Neural crest cell (in vitro differentiated cells): Measurements from ENCODE around the gene FSTL1. TPM values are rescaled to one million over a fixed set of nuclear protein-coding genes. Genes with fewer than 3 reads are reported as not detected.
A peak's percentile ranks its signal among the peaks of the same experiment; 100 is the strongest.

ENCODE experiments used
- DNase-seq: peaks from one replicate; pipeline ENCODE4 v3.0.0; 2021; ENCODE audit warnings: low read depth, mixed read lengths, low spot score
- H3K27ac Mint-ChIP-seq: one replicate; pipeline ENCODE4 v1.8.0; 2021; ENCODE audit warnings: mild to moderate bottlenecking, mixed read lengths; ENCODE audit not compliant: unreplicated experiment
- H3K27me3 Mint-ChIP-seq: 2 replicates; pipeline ENCODE4 v1.8.0; 2021; ENCODE audit warnings: low read depth, mild to moderate bottlenecking, mixed read lengths
- H3K36me3 Mint-ChIP-seq: 2 replicates; pipeline ENCODE4 v1.8.0; 2021; ENCODE audit warnings: low read depth, mild to moderate bottlenecking, mixed read lengths
- H3K4me1 Mint-ChIP-seq: 2 replicates; pipeline ENCODE4 v1.8.0; 2021; ENCODE audit warnings: mixed read lengths
- H3K4me3 Mint-ChIP-seq: one replicate; pipeline ENCODE4 v1.8.0; 2021; ENCODE audit warnings: mild to moderate bottlenecking, mixed read lengths
- H3K9me3 Mint-ChIP-seq: 2 replicates; pipeline ENCODE4 v1.8.0; 2021; ENCODE audit warnings: mixed read lengths
- total RNA-seq: library from RNA; stranded (reverse); gene quantifications from 2 replicates; pipeline ENCODE4 v1.2.1, GENCODE V29; 2021
- TF ChIP-seq, protein P1 (sequence below): fragments of 200-600 bp; sonication (generic); conservative IDR thresholded peaks from 2 replicates; pipeline ENCODE4 v1.5.0; 2021; ENCODE audit warnings: antibody characterized with exemption, mild to moderate bottlenecking

Gene FSTL1
- total RNA-seq, 1 donor from 2014 or later: 199 TPM

DNA sequence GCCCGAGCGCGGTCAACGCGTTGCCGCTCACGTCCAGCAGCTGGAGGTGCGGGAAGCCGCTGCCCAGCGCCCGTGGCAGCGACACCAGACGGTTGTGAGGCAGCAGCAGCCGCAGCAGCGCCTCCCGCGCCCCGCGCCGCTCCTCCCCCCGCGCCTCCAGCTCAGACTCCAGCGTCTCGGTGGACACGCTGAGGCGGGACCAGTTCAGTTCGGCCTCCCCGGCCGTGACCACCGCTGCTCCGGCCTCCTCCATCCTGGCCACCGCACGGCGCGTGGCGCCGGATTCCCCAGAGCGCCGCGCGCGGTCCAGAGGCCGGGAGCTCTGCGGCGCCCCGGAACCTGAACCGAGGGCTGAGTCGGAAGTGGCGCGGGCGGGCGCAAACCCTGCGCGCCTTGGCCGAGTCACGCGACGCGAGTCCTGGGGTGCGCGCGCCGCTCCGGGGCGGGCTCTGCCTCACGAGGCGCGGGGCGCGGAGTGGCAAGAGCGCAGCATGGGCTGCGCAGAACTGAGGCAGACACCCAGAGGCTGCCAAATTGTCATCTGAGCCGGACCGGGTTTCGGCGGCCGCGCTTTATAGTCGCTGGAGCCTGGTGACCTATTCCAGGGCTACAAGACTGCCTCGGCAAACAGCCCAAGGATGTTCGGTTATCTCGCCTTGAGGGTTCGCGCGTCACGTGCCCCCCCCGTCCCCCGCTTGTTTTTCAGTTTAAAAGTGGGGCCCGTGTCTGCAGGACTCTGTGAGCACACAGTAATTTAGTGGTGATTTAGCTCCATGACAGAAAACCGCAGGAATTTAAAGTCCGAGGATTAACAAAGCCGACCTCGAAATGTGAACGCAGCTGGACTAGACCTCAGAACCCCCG lies 101.6 kb downstream of the FSTL1 start, which contains the start of gene LRRC58:
LRRC58 (minus strand) TSS at position 364 of the 864 bp plus-strand sequence; CDS start at position 253, 111 bp downstream.
- Mint-ChIP-seq H3K27me3 (no peaks in the 10 kb centered on the region), H3K4me3 (peak within 1 kb of the TSS; percentile 99), H3K9me3 (no peaks in the 10 kb centered on the region), H3K4me1 (peaks cover 43% of the 10 kb centered on the region), H3K27ac (peak within 1 kb of the TSS; percentile 99), H3K36me3 (peaks cover 9% of the 10 kb centered on the region)
- TF ChIP-seq, protein P1, sequence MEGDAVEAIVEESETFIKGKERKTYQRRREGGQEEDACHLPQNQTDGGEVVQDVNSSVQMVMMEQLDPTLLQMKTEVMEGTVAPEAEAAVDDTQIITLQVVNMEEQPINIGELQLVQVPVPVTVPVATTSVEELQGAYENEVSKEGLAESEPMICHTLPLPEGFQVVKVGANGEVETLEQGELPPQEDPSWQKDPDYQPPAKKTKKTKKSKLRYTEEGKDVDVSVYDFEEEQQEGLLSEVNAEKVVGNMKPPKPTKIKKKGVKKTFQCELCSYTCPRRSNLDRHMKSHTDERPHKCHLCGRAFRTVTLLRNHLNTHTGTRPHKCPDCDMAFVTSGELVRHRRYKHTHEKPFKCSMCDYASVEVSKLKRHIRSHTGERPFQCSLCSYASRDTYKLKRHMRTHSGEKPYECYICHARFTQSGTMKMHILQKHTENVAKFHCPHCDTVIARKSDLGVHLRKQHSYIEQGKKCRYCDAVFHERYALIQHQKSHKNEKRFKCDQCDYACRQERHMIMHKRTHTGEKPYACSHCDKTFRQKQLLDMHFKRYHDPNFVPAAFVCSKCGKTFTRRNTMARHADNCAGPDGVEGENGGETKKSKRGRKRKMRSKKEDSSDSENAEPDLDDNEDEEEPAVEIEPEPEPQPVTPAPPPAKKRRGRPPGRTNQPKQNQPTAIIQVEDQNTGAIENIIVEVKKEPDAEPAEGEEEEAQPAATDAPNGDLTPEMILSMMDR: peak; percentile 49
- DNase-seq: peak; percentile 77

DNA sequence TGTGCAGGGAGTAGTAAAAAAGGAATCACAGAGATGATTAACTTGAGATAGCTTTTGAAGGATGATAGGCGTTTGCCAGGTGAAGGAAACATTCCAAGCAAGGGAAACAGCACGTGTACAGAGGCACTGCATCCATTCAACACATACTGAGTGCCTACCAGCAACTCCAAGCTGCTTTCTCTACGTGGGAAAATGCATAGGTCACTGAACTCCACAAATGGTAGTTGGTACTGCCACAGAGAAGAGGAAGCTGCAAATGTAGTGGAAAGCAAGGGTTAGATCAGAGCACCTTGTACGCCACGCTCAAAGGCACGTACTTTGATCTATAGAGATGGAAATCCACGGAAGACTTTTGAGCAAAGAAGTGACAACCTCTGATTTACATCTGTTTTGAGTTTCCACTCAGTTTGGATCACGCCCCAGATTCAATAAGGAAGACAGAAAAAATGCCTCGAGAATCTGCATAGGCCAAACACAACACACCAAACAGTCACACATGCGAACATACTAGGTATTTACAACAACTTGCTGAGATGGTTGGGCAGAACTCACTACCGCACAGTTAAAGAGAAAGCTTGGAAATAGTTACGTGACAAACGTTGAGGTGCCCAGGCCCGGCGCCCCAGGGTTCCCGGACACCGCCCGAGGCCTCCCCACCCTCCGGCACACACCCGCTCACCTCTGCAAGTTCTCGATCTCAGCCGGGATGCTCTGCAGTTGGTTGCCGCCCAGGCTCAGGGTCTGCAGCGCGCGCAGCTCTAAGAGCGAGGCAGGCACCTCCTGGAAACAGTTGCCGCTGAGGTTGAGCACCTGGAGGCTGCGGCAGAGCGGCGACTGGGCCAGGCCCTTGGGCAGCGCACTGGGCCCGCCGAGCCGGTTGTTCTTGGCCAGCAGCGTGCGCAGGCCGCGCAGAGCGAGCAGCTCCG lies 102.5 kb downstream of the FSTL1 start:
- TF ChIP-seq, protein P1: no peak
- H3K27me3 Mint-ChIP-seq: no peaks in the 10 kb centered on the region
- peaks cover 43% of the 10 kb centered on the region for H3K4me1 Mint-ChIP-seq
- peak overlapping the region; percentile 99 for H3K4me3 Mint-ChIP-seq
- peak overlapping the region; percentile 43 for H3K27ac Mint-ChIP-seq
- no peak for DNase-seq
- peaks cover 9% of the 10 kb centered on the region for H3K36me3 Mint-ChIP-seq
- H3K9me3 Mint-ChIP-seq: no peaks in the 10 kb centered on the region

DNA sequence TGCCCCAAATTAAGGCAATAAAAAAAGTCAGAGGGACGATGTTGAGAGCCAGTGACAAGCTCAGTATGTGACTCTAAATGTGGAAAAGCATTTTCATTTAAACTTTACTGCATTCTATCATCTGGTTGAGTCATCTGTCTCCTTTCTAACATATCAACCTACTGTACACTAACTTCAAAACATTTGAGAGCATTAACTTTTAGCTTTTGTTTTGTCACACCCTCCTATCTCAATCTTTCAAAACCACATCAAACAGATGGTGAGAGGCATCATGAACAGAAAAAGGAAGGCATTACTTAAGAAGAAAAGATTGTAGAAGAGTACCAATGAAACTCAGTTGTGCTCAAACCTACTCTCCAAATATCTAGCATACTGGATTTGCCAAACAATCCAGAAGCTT lies 106.4 kb downstream of the FSTL1 start:
- no peak for DNase-seq
- peaks cover 28% of the 10 kb centered on the region for H3K36me3 Mint-ChIP-seq
- H3K27me3 Mint-ChIP-seq: no peaks in the 10 kb centered on the region
- H3K4me3 Mint-ChIP-seq: peak overlapping the region; percentile 22
- peaks cover 36% of the 10 kb centered on the region for H3K4me1 Mint-ChIP-seq
- peaks cover 5% of the 10 kb centered on the region for H3K9me3 Mint-ChIP-seq
- TF ChIP-seq, protein P1: no peak
- H3K27ac Mint-ChIP-seq: no peak overlapping the region

Other genes with a start within 250 kb of the FSTL1 start
- 1.4 and 2.4 TPM in 2 replicates for gene GPR156, start 165.8 kb downstream of the FSTL1 start, total RNA-seq
- 25.6 and 26.8 TPM in 2 replicates for gene LRRC58, start 101.6 kb downstream of the FSTL1 start, total RNA-seq
- 116 and 117 TPM in 2 replicates for gene NDUFB4, start 145.3 kb upstream of the FSTL1 start, total RNA-seq
- gene HGD, start 231.2 kb upstream of the FSTL1 start, total RNA-seq: 0.75 and 1.2 TPM in 2 replicates